HepG2 (cell line): Measurements from ENCODE around the gene TMBIM6. TPM values are rescaled to one million over a fixed set of nuclear protein-coding genes. Genes with fewer than 3 reads are reported as not detected.
A peak's percentile ranks its signal among the peaks of the same experiment; 100 is the strongest.

Experiments used
- HNF1B ChIP-seq: sonication (generic); formaldehyde crosslinking; IDR thresholded peaks from 2 replicates; pipeline ENCODE4 v1.5.1; 2020; ENCODE audit warnings: mild to moderate bottlenecking, moderate library complexity, missing genetic modification reagents
- KLF15 ChIP-seq: sonication (generic); formaldehyde crosslinking; IDR thresholded peaks from 2 replicates; pipeline ENCODE4 v1.8.1; 2023; ENCODE audit warnings: borderline replicate concordance, mild to moderate bottlenecking, inconsistent platforms, missing genetic modification reagents, mixed read lengths
- MED13 ChIP-seq: sonication (generic); formaldehyde crosslinking; IDR thresholded peaks from 2 replicates; pipeline ENCODE4 v1.5.0; 2020; ENCODE audit warnings: missing genetic modification reagents
- NR2F6 ChIP-seq, 2 experiments: IDR thresholded peaks; 2 replicates each; pipeline ENCODE4 v1.6.1; 2016; ENCODE audit warnings: antibody characterized with exemption in 1 of 2, mild to moderate bottlenecking in 1 of 2
- SIN3B ChIP-seq: fragments of 150-350 bp; IDR thresholded peaks from 2 replicates; pipeline ENCODE4 v1.6.1; 2014; ENCODE audit warnings: low read length
- ZFP37 ChIP-seq: sonication (generic); formaldehyde crosslinking; IDR thresholded peaks from 2 replicates; pipeline ENCODE4 v1.4.0; 2020; ENCODE audit warnings: missing genetic modification reagents, borderline replicate concordance
- ZXDC ChIP-seq: sonication (generic); formaldehyde crosslinking; IDR thresholded peaks from 2 replicates; pipeline ENCODE4 v1.5.0; 2020; ENCODE audit warnings: mild to moderate bottlenecking, missing genetic modification reagents
- polyA plus RNA-seq, 8 experiments: library from polyadenylated mRNA; depleted of rRNA in 3 of 8; stranded (reverse) in 7 of 8; unstranded in 1 of 8; fragments of >200 nt; fragmentation: Illumina TruSeq in 4 of 8; extraction: Trizol in 4 of 8; gene quantifications; 2 replicates each; pipeline versions ENCODE4 v1.2.1 to v1.2.3, GENCODE V29; 2011 to 2016; ENCODE audit warnings: low read depth in 4 of 8, missing spikeins in 1 of 8, mixed read lengths in 1 of 8; ENCODE audit not compliant: insufficient read depth in 1 of 8
- total RNA-seq, 5 experiments: library from RNA; depleted of rRNA; stranded (reverse); fragments of >200 nt; fragmentation: Illumina TruSeq; extraction: Trizol; gene quantifications; 2 replicates each; pipeline ENCODE4 v1.2.3, GENCODE V29; 2016; ENCODE audit warnings: low read depth in 1 of 5
- TF ChIP-seq, protein P1 (sequence below): sonication (generic); formaldehyde crosslinking; IDR thresholded peaks from 2 replicates; pipeline ENCODE4 v1.5.0; 2020; ENCODE audit warnings: mild to moderate bottlenecking, missing genetic modification reagents
- TF ChIP-seq, protein P2 (sequence below): IDR thresholded peaks from 2 replicates; pipeline ENCODE4 v1.6.1; 2016; ENCODE audit warnings: missing compliant biosample characterization, missing genetic modification reagents, borderline replicate concordance
- TF ChIP-seq, protein P3 (sequence below): sonication (generic); formaldehyde crosslinking; IDR thresholded peaks from 2 replicates; pipeline ENCODE4 v1.8.0; 2022; ENCODE audit warnings: missing genetic modification reagents, mild to moderate bottlenecking, borderline replicate concordance
- TF ChIP-seq, protein P4 (sequence below): sonication (generic); formaldehyde crosslinking; IDR thresholded peaks from 2 replicates; pipeline ENCODE4 v1.4.0; 2020; ENCODE audit warnings: mild to moderate bottlenecking, missing genetic modification reagents

The TMBIM6 gene
- total and polyA plus RNA-seq, 2 of the 13 experiments (the other 11 are each of a cell fraction or from before 2014, with no cell fraction given) = 412 to 468 TPM

- TF ChIP-seq, protein P1, sequence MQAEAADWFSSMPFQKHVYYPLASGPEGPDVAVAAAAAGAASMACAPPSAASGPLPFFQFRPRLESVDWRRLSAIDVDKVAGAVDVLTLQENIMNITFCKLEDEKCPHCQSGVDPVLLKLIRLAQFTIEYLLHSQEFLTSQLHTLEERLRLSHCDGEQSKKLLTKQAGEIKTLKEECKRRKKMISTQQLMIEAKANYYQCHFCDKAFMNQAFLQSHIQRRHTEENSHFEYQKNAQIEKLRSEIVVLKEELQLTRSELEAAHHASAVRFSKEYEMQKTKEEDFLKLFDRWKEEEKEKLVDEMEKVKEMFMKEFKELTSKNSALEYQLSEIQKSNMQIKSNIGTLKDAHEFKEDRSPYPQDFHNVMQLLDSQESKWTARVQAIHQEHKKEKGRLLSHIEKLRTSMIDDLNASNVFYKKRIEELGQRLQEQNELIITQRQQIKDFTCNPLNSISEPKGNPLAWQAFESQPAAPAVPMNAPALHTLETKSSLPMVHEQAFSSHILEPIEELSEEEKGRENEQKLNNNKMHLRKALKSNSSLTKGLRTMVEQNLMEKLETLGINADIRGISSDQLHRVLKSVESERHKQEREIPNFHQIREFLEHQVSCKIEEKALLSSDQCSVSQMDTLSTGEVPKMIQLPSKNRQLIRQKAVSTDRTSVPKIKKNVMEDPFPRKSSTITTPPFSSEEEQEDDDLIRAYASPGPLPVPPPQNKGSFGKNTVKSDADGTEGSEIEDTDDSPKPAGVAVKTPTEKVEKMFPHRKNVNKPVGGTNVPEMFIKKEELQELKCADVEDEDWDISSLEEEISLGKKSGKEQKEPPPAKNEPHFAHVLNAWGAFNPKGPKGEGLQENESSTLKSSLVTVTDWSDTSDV (CRISPR knock-in tag) = no peak; the same call in 1 of the 2 replicates
- TF ChIP-seq, protein P2, sequence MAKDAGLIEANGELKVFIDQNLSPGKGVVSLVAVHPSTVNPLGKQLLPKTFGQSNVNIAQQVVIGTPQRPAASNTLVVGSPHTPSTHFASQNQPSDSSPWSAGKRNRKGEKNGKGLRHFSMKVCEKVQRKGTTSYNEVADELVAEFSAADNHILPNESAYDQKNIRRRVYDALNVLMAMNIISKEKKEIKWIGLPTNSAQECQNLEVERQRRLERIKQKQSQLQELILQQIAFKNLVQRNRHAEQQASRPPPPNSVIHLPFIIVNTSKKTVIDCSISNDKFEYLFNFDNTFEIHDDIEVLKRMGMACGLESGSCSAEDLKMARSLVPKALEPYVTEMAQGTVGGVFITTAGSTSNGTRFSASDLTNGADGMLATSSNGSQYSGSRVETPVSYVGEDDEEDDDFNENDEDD (CRISPR knock-in tag) = peak; percentile 100
- TF ChIP-seq MED13 (CRISPR knock-in tag) (no peak), ZXDC (CRISPR knock-in tag) (no peak), SIN3B (no peak), HNF1B (peak; percentile 69; the same call in 1 of the 2 replicates), ZFP37 (CRISPR knock-in tag) (no peak), KLF15 (CRISPR knock-in tag) (peak; percentile 91), NR2F6 (IDR thresholded peaks at IDR 0.05) (no peak), NR2F6 (CRISPR knock-in tag; IDR thresholded peaks at IDR 0.05) (peak; percentile 42; the same call in 1 of the 2 replicates)
- TF ChIP-seq, protein P3, sequence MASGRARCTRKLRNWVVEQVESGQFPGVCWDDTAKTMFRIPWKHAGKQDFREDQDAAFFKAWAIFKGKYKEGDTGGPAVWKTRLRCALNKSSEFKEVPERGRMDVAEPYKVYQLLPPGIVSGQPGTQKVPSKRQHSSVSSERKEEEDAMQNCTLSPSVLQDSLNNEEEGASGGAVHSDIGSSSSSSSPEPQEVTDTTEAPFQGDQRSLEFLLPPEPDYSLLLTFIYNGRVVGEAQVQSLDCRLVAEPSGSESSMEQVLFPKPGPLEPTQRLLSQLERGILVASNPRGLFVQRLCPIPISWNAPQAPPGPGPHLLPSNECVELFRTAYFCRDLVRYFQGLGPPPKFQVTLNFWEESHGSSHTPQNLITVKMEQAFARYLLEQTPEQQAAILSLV = peak; percentile 72; the same call in 1 of the 2 replicates
- TF ChIP-seq, protein P4, sequence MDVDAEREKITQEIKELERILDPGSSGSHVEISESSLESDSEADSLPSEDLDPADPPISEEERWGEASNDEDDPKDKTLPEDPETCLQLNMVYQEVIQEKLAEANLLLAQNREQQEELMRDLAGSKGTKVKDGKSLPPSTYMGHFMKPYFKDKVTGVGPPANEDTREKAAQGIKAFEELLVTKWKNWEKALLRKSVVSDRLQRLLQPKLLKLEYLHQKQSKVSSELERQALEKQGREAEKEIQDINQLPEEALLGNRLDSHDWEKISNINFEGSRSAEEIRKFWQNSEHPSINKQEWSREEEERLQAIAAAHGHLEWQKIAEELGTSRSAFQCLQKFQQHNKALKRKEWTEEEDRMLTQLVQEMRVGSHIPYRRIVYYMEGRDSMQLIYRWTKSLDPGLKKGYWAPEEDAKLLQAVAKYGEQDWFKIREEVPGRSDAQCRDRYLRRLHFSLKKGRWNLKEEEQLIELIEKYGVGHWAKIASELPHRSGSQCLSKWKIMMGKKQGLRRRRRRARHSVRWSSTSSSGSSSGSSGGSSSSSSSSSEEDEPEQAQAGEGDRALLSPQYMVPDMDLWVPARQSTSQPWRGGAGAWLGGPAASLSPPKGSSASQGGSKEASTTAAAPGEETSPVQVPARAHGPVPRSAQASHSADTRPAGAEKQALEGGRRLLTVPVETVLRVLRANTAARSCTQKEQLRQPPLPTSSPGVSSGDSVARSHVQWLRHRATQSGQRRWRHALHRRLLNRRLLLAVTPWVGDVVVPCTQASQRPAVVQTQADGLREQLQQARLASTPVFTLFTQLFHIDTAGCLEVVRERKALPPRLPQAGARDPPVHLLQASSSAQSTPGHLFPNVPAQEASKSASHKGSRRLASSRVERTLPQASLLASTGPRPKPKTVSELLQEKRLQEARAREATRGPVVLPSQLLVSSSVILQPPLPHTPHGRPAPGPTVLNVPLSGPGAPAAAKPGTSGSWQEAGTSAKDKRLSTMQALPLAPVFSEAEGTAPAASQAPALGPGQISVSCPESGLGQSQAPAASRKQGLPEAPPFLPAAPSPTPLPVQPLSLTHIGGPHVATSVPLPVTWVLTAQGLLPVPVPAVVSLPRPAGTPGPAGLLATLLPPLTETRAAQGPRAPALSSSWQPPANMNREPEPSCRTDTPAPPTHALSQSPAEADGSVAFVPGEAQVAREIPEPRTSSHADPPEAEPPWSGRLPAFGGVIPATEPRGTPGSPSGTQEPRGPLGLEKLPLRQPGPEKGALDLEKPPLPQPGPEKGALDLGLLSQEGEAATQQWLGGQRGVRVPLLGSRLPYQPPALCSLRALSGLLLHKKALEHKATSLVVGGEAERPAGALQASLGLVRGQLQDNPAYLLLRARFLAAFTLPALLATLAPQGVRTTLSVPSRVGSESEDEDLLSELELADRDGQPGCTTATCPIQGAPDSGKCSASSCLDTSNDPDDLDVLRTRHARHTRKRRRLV (CRISPR knock-in tag) = no peak
Observed at GRCh38 chr12:49707128-49707811, 34.1 kb upstream of the TMBIM6 start, which contains the start of gene FMNL3 (continued).
